Mucosa of rectum (tissue), 2 donors: Measurements from ENCODE around the gene GPR83.
"Not testable (repeated sequence)": the region's sequence is repeated elsewhere in the genome, so short reads cannot be mapped to it uniquely, and the experiment has no call there.

Source experiments
- H3K27ac ChIP-seq, 2 donors: one replicate each; pipeline ENCODE4 v1.7.0; 2013; ENCODE audit warnings: inconsistent platforms in 2 of 2, low read depth in 2 of 2, low read length in 2 of 2
- H3K27me3 ChIP-seq, 2 donors: one replicate each; pipeline ENCODE4 v1.7.0; 2013; ENCODE audit warnings: low read length in 2 of 2; ENCODE audit not compliant: control insufficient read depth in 2 of 2, insufficient read depth in 2 of 2
- H3K36me3 ChIP-seq, 2 donors: one replicate each; pipeline ENCODE4 v1.7.0; 2013; ENCODE audit warnings: low read length in 2 of 2; ENCODE audit not compliant: control insufficient read depth in 2 of 2, insufficient read depth in 2 of 2
- H3K4me1 ChIP-seq, 2 donors: one replicate each; pipeline ENCODE4 v1.7.0; 2013; ENCODE audit warnings: low read length in 2 of 2, mild to moderate bottlenecking in 1 of 2; ENCODE audit not compliant: control insufficient read depth in 2 of 2, insufficient read depth in 2 of 2
- H3K4me3 ChIP-seq, 2 donors: one replicate each; pipeline ENCODE4 v1.7.0; 2013; ENCODE audit warnings: low read length in 2 of 2
- H3K9ac ChIP-seq, 2 donors: one replicate each; pipeline ENCODE4 v1.7.0; 2013; ENCODE audit warnings: low read length in 2 of 2, low read depth in 1 of 2, mild to moderate bottlenecking in 1 of 2
- H3K9me3 ChIP-seq, 2 donors: one replicate each; pipeline ENCODE4 v1.7.0; 2013; ENCODE audit warnings: low read length in 2 of 2; ENCODE audit not compliant: control insufficient read depth in 2 of 2
- donor health status: healthy.
- donor health status: Normal muscosa, but diverticular disease.

Gene GPR83

GRCh38 chr11:94379613-94380012, 21.6 kb downstream of the GPR83 start:
- Histone ChIP-seq H3K4me3 (no peak overlapping the region), H3K9me3 (no peaks in the 10 kb centered on the region), H3K36me3 (no peaks in the 10 kb centered on the region), H3K4me1 (no peaks in the 10 kb centered on the region), H3K27ac (no peak overlapping the region), H3K27me3 (no peaks in the 10 kb centered on the region), H3K9ac (no peak overlapping the region)

- H3K36me3 ChIP-seq = no peaks in the 10 kb centered on the region
- no peaks in the 10 kb centered on the region for H3K27me3 ChIP-seq
These were observed 24.4 kb downstream of the GPR83 start for GRCh38 chr11:94376841-94377240.

GRCh38 chr11:94370576-94370975, 30.6 kb downstream of the GPR83 start:
- not testable (repeated sequence) for H3K4me3 ChIP-seq, H3K9me3 ChIP-seq, H3K27ac ChIP-seq, H3K4me1 ChIP-seq, H3K36me3 ChIP-seq, H3K27me3 ChIP-seq, H3K9ac ChIP-seq

More at GRCh38 chr11:94376841-94377240, 24.4 kb downstream of the GPR83 start:
- no peak overlapping the region for H3K27ac ChIP-seq
- no peaks in the 10 kb centered on the region for H3K9me3 ChIP-seq
- H3K9ac ChIP-seq = no peak overlapping the region
- H3K4me3 ChIP-seq = no peak overlapping the region
- H3K4me1 ChIP-seq = no peaks in the 10 kb centered on the region

- H3K4me3 ChIP-seq, H3K27ac ChIP-seq, H3K9me3 ChIP-seq, H3K27me3 ChIP-seq, H3K9ac ChIP-seq, H3K36me3 ChIP-seq, H3K4me1 ChIP-seq: not testable (repeated sequence)
These were observed 50.2 kb downstream of the GPR83 start for GRCh38 chr11:94350850-94351563.

GRCh38 chr11:94346311-94346710, 54.9 kb downstream of the GPR83 start:
- not testable (repeated sequence) for H3K4me1 ChIP-seq

GRCh38 chr11:94343495-94343894, 57.7 kb downstream of the GPR83 start:
- H3K27me3 ChIP-seq = no peaks in the 10 kb centered on the region
- H3K4me3 ChIP-seq = no peak overlapping the region
- no peak overlapping the region for H3K27ac ChIP-seq
- H3K36me3 ChIP-seq = no peaks in the 10 kb centered on the region
- H3K4me1 ChIP-seq = no peaks in the 10 kb centered on the region
- H3K9me3 ChIP-seq = no peaks in the 10 kb centered on the region
- no peak overlapping the region for H3K9ac ChIP-seq

More at GRCh38 chr11:94346311-94346710, 54.9 kb downstream of the GPR83 start:
- H3K27me3 ChIP-seq, H3K36me3 ChIP-seq, H3K9me3 ChIP-seq, H3K9ac ChIP-seq, H3K27ac ChIP-seq, H3K4me3 ChIP-seq: not testable (repeated sequence)

GRCh38 chr11:94342250-94342649, 59.0 kb downstream of the GPR83 start:
- Histone ChIP-seq H3K27me3 (no peaks in the 10 kb centered on the region), H3K4me1 (no peaks in the 10 kb centered on the region), H3K9me3 (no peaks in the 10 kb centered on the region), H3K4me3 (no peak overlapping the region), H3K36me3 (no peaks in the 10 kb centered on the region), H3K27ac (no peak overlapping the region), H3K9ac (no peak overlapping the region)

GRCh38 chr11:94338651-94339050, 62.6 kb downstream of the GPR83 start:
- Histone ChIP-seq H3K4me3 (no peak overlapping the region), H3K27ac (no peak overlapping the region), H3K9me3 (no peaks in the 10 kb centered on the region), H3K9ac (no peak overlapping the region), H3K4me1 (no peaks in the 10 kb centered on the region), H3K27me3 (no peaks in the 10 kb centered on the region), H3K36me3 (no peaks in the 10 kb centered on the region)

- Histone ChIP-seq H3K4me3 (no peak overlapping the region), H3K27ac (no peak overlapping the region), H3K9ac (no peak overlapping the region), H3K27me3 (no peaks in the 10 kb centered on the region), H3K36me3 (no peaks in the 10 kb centered on the region), H3K9me3 (no peaks in the 10 kb centered on the region), H3K4me1 (no peaks in the 10 kb centered on the region)
These were observed 65.2 kb downstream of the GPR83 start for GRCh38 chr11:94336033-94336432.

- Histone ChIP-seq H3K4me1 (no peaks in the 10 kb centered on the region), H3K9ac (no peak overlapping the region), H3K36me3 (no peaks in the 10 kb centered on the region), H3K9me3 (no peaks in the 10 kb centered on the region), H3K27ac (no peak overlapping the region), H3K4me3 (no peak overlapping the region), H3K27me3 (no peaks in the 10 kb centered on the region)
These were observed 68.4 kb downstream of the GPR83 start for GRCh38 chr11:94332814-94333213.

- H3K27me3 ChIP-seq = no peaks in the 10 kb centered on the region
- H3K4me3 ChIP-seq = no peak overlapping the region
- no peaks in the 10 kb centered on the region for H3K4me1 ChIP-seq
- H3K9me3 ChIP-seq = no peaks in the 10 kb centered on the region
- no peak overlapping the region for H3K27ac ChIP-seq
- H3K36me3 ChIP-seq = no peaks in the 10 kb centered on the region
- H3K9ac ChIP-seq = no peak overlapping the region
These were observed 70.4 kb downstream of the GPR83 start for GRCh38 chr11:94330789-94331188.
